Measurements from ENCODE around the gene TLCD3B.

- TF ChIP-seq CTCF (IDR thresholded peaks at IDR 0.05) = no peak
- TF ChIP-seq POLR2A (IDR thresholded peaks at IDR 0.05) = no peak
Measured at GRCh38 chr16:29978081-29978480, 53.0 kb downstream of the TLCD3B start.
